H9 (cell line): ENCODE data around the gene ZNF892. TPM values are rescaled to one million over a fixed set of nuclear protein-coding genes. Genes with fewer than 3 reads are reported as not detected.

ENCODE experiments used
- DNase-seq: peaks from one replicate; pipeline ENCODE4 v3.0.0-alpha.2; 2017
- H2AFZ ChIP-seq: one replicate; pipeline ENCODE4 v1.6.1; 2013; ENCODE audit warnings: mild to moderate bottlenecking, low read length, control low read depth, moderate library complexity
- H2AK5ac ChIP-seq: 2 replicates; pipeline ENCODE4 v1.6.1; 2013; ENCODE audit warnings: low read length, control low read depth, mixed read lengths; ENCODE audit not compliant: insufficient read length
- H2BK120ac ChIP-seq: one replicate; pipeline ENCODE4 v1.6.1; 2013; ENCODE audit warnings: low read depth, mild to moderate bottlenecking, low read length, control low read depth, inconsistent platforms; ENCODE audit not compliant: poor library complexity, severe bottlenecking
- H2BK12ac ChIP-seq: 2 replicates; pipeline ENCODE4 v1.6.1; 2013; ENCODE audit warnings: low read length, control low read depth, mixed read lengths, low read depth; ENCODE audit not compliant: insufficient read length
- H2BK15ac ChIP-seq: 2 replicates; pipeline ENCODE4 v1.6.1; 2013; ENCODE audit warnings: low read depth, low read length, control low read depth
- H2BK20ac ChIP-seq: one replicate; pipeline ENCODE4 v1.6.1; 2013; ENCODE audit warnings: low read depth, mild to moderate bottlenecking, low read length, control low read depth, inconsistent platforms; ENCODE audit not compliant: poor library complexity, severe bottlenecking
- H2BK5ac ChIP-seq: 2 replicates; pipeline ENCODE4 v1.6.1; 2013; ENCODE audit warnings: low read length, control low read depth, mixed read lengths; ENCODE audit not compliant: insufficient read length
- H3K14ac ChIP-seq: 2 replicates; pipeline ENCODE4 v1.6.1; 2013; ENCODE audit warnings: low read length, control low read depth; ENCODE audit not compliant: insufficient read depth
- H3K18ac ChIP-seq: 2 replicates; pipeline ENCODE4 v1.6.1; 2013; ENCODE audit warnings: low read depth, mild to moderate bottlenecking, mixed read lengths, low read length, control low read depth; ENCODE audit not compliant: insufficient read length
- H3K23ac ChIP-seq: 2 replicates; pipeline ENCODE4 v1.6.1; 2013; ENCODE audit warnings: low read length, control low read depth, mixed read lengths, low read depth; ENCODE audit not compliant: insufficient read length
- H3K23me2 ChIP-seq: 2 replicates; pipeline ENCODE4 v1.6.1; 2013; ENCODE audit warnings: low read depth, mild to moderate bottlenecking, mixed read lengths, low read length, control low read depth; ENCODE audit not compliant: insufficient read length, poor library complexity, severe bottlenecking
- H3K27ac ChIP-seq: 2 replicates; pipeline ENCODE4 v1.5.1; 2013; ENCODE audit warnings: low read length, control low read depth, mixed read lengths, low read depth; ENCODE audit not compliant: insufficient read length
- H3K27me3 ChIP-seq: 2 replicates; pipeline ENCODE4 v1.6.1; 2013; ENCODE audit warnings: low read length, control low read depth, inconsistent platforms; ENCODE audit not compliant: insufficient read depth
- H3K4ac ChIP-seq: 2 replicates; pipeline ENCODE4 v1.6.1; 2013; ENCODE audit warnings: low read depth, mild to moderate bottlenecking, control low read depth, inconsistent platforms, low read length, moderate library complexity
- H3K4me1 ChIP-seq: 2 replicates; pipeline ENCODE4 v1.6.1; 2013; ENCODE audit warnings: low read length, control low read depth, inconsistent platforms; ENCODE audit not compliant: insufficient read depth
- H3K4me2 ChIP-seq: 2 replicates; pipeline ENCODE4 v1.6.1; 2013; ENCODE audit warnings: low read length, control low read depth, mixed read lengths; ENCODE audit not compliant: insufficient read length, insufficient read depth
- H3K56ac ChIP-seq: 2 replicates; pipeline ENCODE4 v1.6.1; 2013; ENCODE audit warnings: low read depth, mild to moderate bottlenecking, mixed read lengths, low read length, control low read depth; ENCODE audit not compliant: insufficient read length
- H3K79me1 ChIP-seq: 2 replicates; pipeline ENCODE4 v1.6.1; 2013; ENCODE audit warnings: low read depth, mild to moderate bottlenecking, moderate library complexity, low read length, control low read depth, inconsistent platforms; ENCODE audit not compliant: insufficient read depth, poor library complexity, severe bottlenecking
- H3K79me2 ChIP-seq: 2 replicates; pipeline ENCODE4 v1.6.1; 2013; ENCODE audit warnings: low read length, control low read depth, inconsistent platforms; ENCODE audit not compliant: insufficient read depth
- H3K9ac ChIP-seq: 2 replicates; pipeline ENCODE4 v1.6.1; 2013; ENCODE audit warnings: low read length, control low read depth, mixed read lengths; ENCODE audit not compliant: insufficient read length; ENCODE audit errors: extremely low read depth
- H3K9me3 ChIP-seq: one replicate; pipeline ENCODE4 v1.6.1; 2013; ENCODE audit warnings: low read depth, low read length, inconsistent platforms; ENCODE audit not compliant: control insufficient read depth
- H3T11ph ChIP-seq: one replicate; pipeline ENCODE4 v1.6.1; 2013; ENCODE audit warnings: mild to moderate bottlenecking, low read length, control low read depth, inconsistent platforms
- H4K20me1 ChIP-seq: one replicate; pipeline ENCODE4 v1.6.1; 2013; ENCODE audit not compliant: control insufficient read depth, insufficient read length, insufficient read depth
- H4K5ac ChIP-seq: 2 replicates; pipeline ENCODE4 v1.6.1; 2013; ENCODE audit warnings: low read depth, mild to moderate bottlenecking, mixed read lengths, low read length, control low read depth; ENCODE audit not compliant: insufficient read length
- H4K8ac ChIP-seq: replicated peaks from 2 replicates; pipeline ENCODE4 v1.6.1; 2013; ENCODE audit warnings: low read length, control low read depth, mixed read lengths, low read depth; ENCODE audit not compliant: insufficient read length
- H4K91ac ChIP-seq: 2 replicates; pipeline ENCODE4 v1.6.1; 2013; ENCODE audit warnings: low read depth, mild to moderate bottlenecking, moderate library complexity, mixed read lengths, low read length, control low read depth; ENCODE audit not compliant: insufficient read length
- H3K27ac Mint-ChIP-seq, 3 experiments: 2 replicates in 2 of 3; 3 replicates in 1 of 3; pipeline ENCODE4 v1.8.0; 2020 to 2021; ENCODE audit warnings: mixed read lengths in 3 of 3, mild to moderate bottlenecking in 1 of 3, moderate library complexity in 1 of 3
- H3K27me3 Mint-ChIP-seq: 2 replicates; pipeline ENCODE4 v1.8.0; 2021; ENCODE audit warnings: low read depth, mild to moderate bottlenecking, moderate library complexity, mixed read lengths
- H3K36me3 Mint-ChIP-seq, 3 experiments: 2 replicates in 2 of 3; 3 replicates in 1 of 3; pipeline ENCODE4 v1.8.0; 2020 to 2021; ENCODE audit warnings: low read depth in 3 of 3, mixed read lengths in 3 of 3; ENCODE audit not compliant: insufficient read depth in 1 of 3
- H3K4me1 Mint-ChIP-seq, 2 experiments: 2 replicates each; pipeline ENCODE4 v1.8.0; 2020; ENCODE audit warnings: mixed read lengths in 2 of 2
- H3K4me3 Mint-ChIP-seq, 2 experiments: 2 replicates in 1 of 2; 3 replicates in 1 of 2; pipeline ENCODE4 v1.8.0; 2020 to 2021; ENCODE audit warnings: mild to moderate bottlenecking in 2 of 2, mixed read lengths in 2 of 2, moderate library complexity in 1 of 2
- H3K9me3 Mint-ChIP-seq, 2 experiments: 2 replicates in 1 of 2; 3 replicates in 1 of 2; pipeline ENCODE4 v1.8.0; 2020; ENCODE audit warnings: mild to moderate bottlenecking in 2 of 2, mixed read lengths in 2 of 2, moderate library complexity in 1 of 2
- CTCF ChIP-seq: fragments of 200-600 bp; sonication (generic); conservative IDR thresholded peaks from 3 replicates; pipeline ENCODE4 v1.8.0; 2021; ENCODE audit warnings: antibody characterized with exemption, mild to moderate bottlenecking
- WGBS: extraction: QIAGEN DNeasy Blood & Tissue Kit; methylation state at CpG from one replicate; pipeline ENCODE4 v1.1.7; 2013; ENCODE audit warnings: missing lambda C conversion rate, low lambda C conversion rate, mixed read lengths; ENCODE audit not compliant: insufficient read length; ENCODE audit errors: extremely low coverage; 5-methylcytosine and 5-hydroxymethylcytosine counted together
- total RNA-seq: library from RNA; stranded (reverse); gene quantifications from 2 replicates; pipeline ENCODE4 v1.2.1, GENCODE V29; 2021

The ZNF892 gene
- total RNA-seq, 1 experiment from 2014 or later, result 13.2 TPM

- no peak overlapping the region for H4K5ac ChIP-seq
- H2BK120ac ChIP-seq, result no peak overlapping the region
- H3K4ac ChIP-seq, result no peak overlapping the region
- peak; percentile 95 for TF ChIP-seq CTCF
- H3K9ac ChIP-seq, result no peak overlapping the region
- H3K23me2 ChIP-seq, result no peaks in the 10 kb centered on the region
- H3K14ac ChIP-seq, result no peak overlapping the region
- no peak overlapping the region for H3T11ph ChIP-seq
- H4K20me1 ChIP-seq, result no peaks in the 10 kb centered on the region
- no peak overlapping the region for H3K4me2 ChIP-seq
- H2BK5ac ChIP-seq, result no peak overlapping the region
- H2BK12ac ChIP-seq, result no peak overlapping the region
- no peak overlapping the region for H2BK20ac ChIP-seq
- no peak overlapping the region for H3K18ac ChIP-seq
- H3K56ac ChIP-seq, result no peak overlapping the region
- Mint-ChIP-seq H3K36me3 (no peaks in the 10 kb centered on the region), H3K9me3 (peaks cover 27 to 37% of the 10 kb centered on the region in 2 experiments), H3K4me1 (0 out of 4 replicates have a peak, but pooled peaks cover 0 to 2% of the 10 kb centered on the region in 2 experiments), H3K27ac (no peak overlapping the region), H3K27me3 (no peaks in the 10 kb centered on the region; the same call in 1 of the 2 replicates), H3K4me3 (no peak overlapping the region)
- no peaks in the 10 kb centered on the region for H3K9me3 ChIP-seq
- H3K79me1 ChIP-seq, result no peaks in the 10 kb centered on the region
- H3K27ac ChIP-seq, result no peak overlapping the region
- H4K8ac ChIP-seq, result no peak overlapping the region
- no peaks in the 10 kb centered on the region for H3K4me1 ChIP-seq
- no CpG with 5 or more reads among the region's 3 CpGs for WGBS
- no peak overlapping the region for H2BK15ac ChIP-seq
- no peaks in the 10 kb centered on the region for H3K27me3 ChIP-seq
- H2AK5ac ChIP-seq, result no peak overlapping the region
- no peak overlapping the region for H4K91ac ChIP-seq
- H3K79me2 ChIP-seq, result no peaks in the 10 kb centered on the region
- no peak overlapping the region for H2AFZ ChIP-seq
- H3K23ac ChIP-seq, result no peak overlapping the region
- peak; percentile 82 for DNase-seq
Observed at GRCh38 chr2:95231723-95232122, 24.4 kb downstream of the ZNF892 start.
